Astrocyte of the spinal cord (primary cell): ENCODE data around the gene CASK.

Source experiments
- DNase-seq: peaks from one replicate; pipeline ENCODE4 v3.0.0; 2011; ENCODE audit warnings: low read depth, low spot score
- H3K4me3 ChIP-seq: 2 replicates; pipeline ENCODE4 v1.5.1; 2011; ENCODE audit warnings: low read depth, mild to moderate bottlenecking, low read length, moderate library complexity
- CTCF ChIP-seq: IDR thresholded peaks from 2 replicates; pipeline ENCODE4 v1.5.1; 2012; ENCODE audit warnings: low read depth, mild to moderate bottlenecking, low read length, inconsistent platforms
- in situ Hi-C: cut with HindIII; loops from 2 replicates; pipeline ENCODE4 v1.10.0; 2017; ENCODE audit warnings: low sequenced_read_pairs

CASK gene

GRCh38 chrX:41671082-41671481, 252.3 kb downstream of the CASK start:
- in situ Hi-C loops, result no loop called here

GRCh38 chrX:41670112-41670511, 253.2 kb downstream of the CASK start:
- no peak for TF ChIP-seq CTCF
- in situ Hi-C loops, result no loop called here
- DNase-seq, result no peak
- no peak overlapping the region for H3K4me3 ChIP-seq

More at GRCh38 chrX:41671082-41671481, 252.3 kb downstream of the CASK start:
- H3K4me3 ChIP-seq, result no peak overlapping the region
- DNase-seq, result no peak
- no peak for TF ChIP-seq CTCF

GRCh38 chrX:41667631-41668030, 255.7 kb downstream of the CASK start:
- no peak for DNase-seq
- no peak for TF ChIP-seq CTCF
- no peak overlapping the region for H3K4me3 ChIP-seq
- in situ Hi-C loops, result no loop called here

GRCh38 chrX:41666251-41666650, 257.1 kb downstream of the CASK start:
- in situ Hi-C loops, result no loop called here
- no peak for TF ChIP-seq CTCF
- DNase-seq, result peak; percentile 28
- H3K4me3 ChIP-seq, result no peak overlapping the region

GRCh38 chrX:41665686-41666085, 257.7 kb downstream of the CASK start:
- no peak for TF ChIP-seq CTCF
- no peak for DNase-seq
- in situ Hi-C loops, result no loop called here
- no peak overlapping the region for H3K4me3 ChIP-seq

- no peak for TF ChIP-seq CTCF
- in situ Hi-C loops, result no loop called here
Observed at GRCh38 chrX:41664908-41665307, 258.4 kb downstream of the CASK start.

GRCh38 chrX:41664375-41664901, 258.9 kb downstream of the CASK start:
- no peak for DNase-seq
- in situ Hi-C loops, result no loop called here
- no peak for TF ChIP-seq CTCF
- no peak overlapping the region for H3K4me3 ChIP-seq

More at GRCh38 chrX:41664908-41665307, 258.4 kb downstream of the CASK start:
- no peak for DNase-seq
- H3K4me3 ChIP-seq, result no peak overlapping the region
